H9 (cell line): Measurements from ENCODE around the gene AMPH. TPM values are rescaled to one million over a fixed set of nuclear protein-coding genes. Genes with fewer than 3 reads are reported as not detected.

Experiments
- DNase-seq: peaks from one replicate; pipeline ENCODE4 v3.0.0-alpha.2; 2017
- H2AFZ ChIP-seq: one replicate; pipeline ENCODE4 v1.6.1; 2013; ENCODE audit warnings: mild to moderate bottlenecking, low read length, control low read depth, moderate library complexity
- H2AK5ac ChIP-seq: 2 replicates; pipeline ENCODE4 v1.6.1; 2013; ENCODE audit warnings: low read length, control low read depth, mixed read lengths; ENCODE audit not compliant: insufficient read length
- H2BK120ac ChIP-seq: one replicate; pipeline ENCODE4 v1.6.1; 2013; ENCODE audit warnings: low read depth, mild to moderate bottlenecking, low read length, control low read depth, inconsistent platforms; ENCODE audit not compliant: poor library complexity, severe bottlenecking
- H2BK12ac ChIP-seq: 2 replicates; pipeline ENCODE4 v1.6.1; 2013; ENCODE audit warnings: low read length, control low read depth, mixed read lengths, low read depth; ENCODE audit not compliant: insufficient read length
- H2BK15ac ChIP-seq: 2 replicates; pipeline ENCODE4 v1.6.1; 2013; ENCODE audit warnings: low read depth, low read length, control low read depth
- H2BK20ac ChIP-seq: one replicate; pipeline ENCODE4 v1.6.1; 2013; ENCODE audit warnings: low read depth, mild to moderate bottlenecking, low read length, control low read depth, inconsistent platforms; ENCODE audit not compliant: poor library complexity, severe bottlenecking
- H2BK5ac ChIP-seq: 2 replicates; pipeline ENCODE4 v1.6.1; 2013; ENCODE audit warnings: low read length, control low read depth, mixed read lengths; ENCODE audit not compliant: insufficient read length
- H3K14ac ChIP-seq: 2 replicates; pipeline ENCODE4 v1.6.1; 2013; ENCODE audit warnings: low read length, control low read depth; ENCODE audit not compliant: insufficient read depth
- H3K18ac ChIP-seq: 2 replicates; pipeline ENCODE4 v1.6.1; 2013; ENCODE audit warnings: low read depth, mild to moderate bottlenecking, mixed read lengths, low read length, control low read depth; ENCODE audit not compliant: insufficient read length
- H3K23ac ChIP-seq: 2 replicates; pipeline ENCODE4 v1.6.1; 2013; ENCODE audit warnings: low read length, control low read depth, mixed read lengths, low read depth; ENCODE audit not compliant: insufficient read length
- H3K23me2 ChIP-seq: 2 replicates; pipeline ENCODE4 v1.6.1; 2013; ENCODE audit warnings: low read depth, mild to moderate bottlenecking, mixed read lengths, low read length, control low read depth; ENCODE audit not compliant: insufficient read length, poor library complexity, severe bottlenecking
- H3K27ac ChIP-seq: 2 replicates; pipeline ENCODE4 v1.5.1; 2013; ENCODE audit warnings: low read length, control low read depth, mixed read lengths, low read depth; ENCODE audit not compliant: insufficient read length
- H3K27me3 ChIP-seq: 2 replicates; pipeline ENCODE4 v1.6.1; 2013; ENCODE audit warnings: low read length, control low read depth, inconsistent platforms; ENCODE audit not compliant: insufficient read depth
- H3K4ac ChIP-seq: 2 replicates; pipeline ENCODE4 v1.6.1; 2013; ENCODE audit warnings: low read depth, mild to moderate bottlenecking, control low read depth, inconsistent platforms, low read length, moderate library complexity
- H3K4me1 ChIP-seq: 2 replicates; pipeline ENCODE4 v1.6.1; 2013; ENCODE audit warnings: low read length, control low read depth, inconsistent platforms; ENCODE audit not compliant: insufficient read depth
- H3K4me2 ChIP-seq: 2 replicates; pipeline ENCODE4 v1.6.1; 2013; ENCODE audit warnings: low read length, control low read depth, mixed read lengths; ENCODE audit not compliant: insufficient read length, insufficient read depth
- H3K56ac ChIP-seq: 2 replicates; pipeline ENCODE4 v1.6.1; 2013; ENCODE audit warnings: low read depth, mild to moderate bottlenecking, mixed read lengths, low read length, control low read depth; ENCODE audit not compliant: insufficient read length
- H3K79me1 ChIP-seq: 2 replicates; pipeline ENCODE4 v1.6.1; 2013; ENCODE audit warnings: low read depth, mild to moderate bottlenecking, moderate library complexity, low read length, control low read depth, inconsistent platforms; ENCODE audit not compliant: insufficient read depth, poor library complexity, severe bottlenecking
- H3K79me2 ChIP-seq: 2 replicates; pipeline ENCODE4 v1.6.1; 2013; ENCODE audit warnings: low read length, control low read depth, inconsistent platforms; ENCODE audit not compliant: insufficient read depth
- H3K9ac ChIP-seq: 2 replicates; pipeline ENCODE4 v1.6.1; 2013; ENCODE audit warnings: low read length, control low read depth, mixed read lengths; ENCODE audit not compliant: insufficient read length; ENCODE audit errors: extremely low read depth
- H3K9me3 ChIP-seq: one replicate; pipeline ENCODE4 v1.6.1; 2013; ENCODE audit warnings: low read depth, low read length, inconsistent platforms; ENCODE audit not compliant: control insufficient read depth
- H3T11ph ChIP-seq: one replicate; pipeline ENCODE4 v1.6.1; 2013; ENCODE audit warnings: mild to moderate bottlenecking, low read length, control low read depth, inconsistent platforms
- H4K20me1 ChIP-seq: one replicate; pipeline ENCODE4 v1.6.1; 2013; ENCODE audit not compliant: control insufficient read depth, insufficient read length, insufficient read depth
- H4K5ac ChIP-seq: 2 replicates; pipeline ENCODE4 v1.6.1; 2013; ENCODE audit warnings: low read depth, mild to moderate bottlenecking, mixed read lengths, low read length, control low read depth; ENCODE audit not compliant: insufficient read length
- H4K8ac ChIP-seq: replicated peaks from 2 replicates; pipeline ENCODE4 v1.6.1; 2013; ENCODE audit warnings: low read length, control low read depth, mixed read lengths, low read depth; ENCODE audit not compliant: insufficient read length
- H4K91ac ChIP-seq: 2 replicates; pipeline ENCODE4 v1.6.1; 2013; ENCODE audit warnings: low read depth, mild to moderate bottlenecking, moderate library complexity, mixed read lengths, low read length, control low read depth; ENCODE audit not compliant: insufficient read length
- H3K27ac Mint-ChIP-seq, 3 experiments: 2 replicates in 2 of 3; 3 replicates in 1 of 3; pipeline ENCODE4 v1.8.0; 2020 to 2021; ENCODE audit warnings: mixed read lengths in 3 of 3, mild to moderate bottlenecking in 1 of 3, moderate library complexity in 1 of 3
- H3K27me3 Mint-ChIP-seq: 2 replicates; pipeline ENCODE4 v1.8.0; 2021; ENCODE audit warnings: low read depth, mild to moderate bottlenecking, moderate library complexity, mixed read lengths
- H3K36me3 Mint-ChIP-seq, 3 experiments: 2 replicates in 2 of 3; 3 replicates in 1 of 3; pipeline ENCODE4 v1.8.0; 2020 to 2021; ENCODE audit warnings: low read depth in 3 of 3, mixed read lengths in 3 of 3; ENCODE audit not compliant: insufficient read depth in 1 of 3
- H3K4me1 Mint-ChIP-seq, 2 experiments: 2 replicates each; pipeline ENCODE4 v1.8.0; 2020; ENCODE audit warnings: mixed read lengths in 2 of 2
- H3K4me3 Mint-ChIP-seq, 2 experiments: 2 replicates in 1 of 2; 3 replicates in 1 of 2; pipeline ENCODE4 v1.8.0; 2020 to 2021; ENCODE audit warnings: mild to moderate bottlenecking in 2 of 2, mixed read lengths in 2 of 2, moderate library complexity in 1 of 2
- H3K9me3 Mint-ChIP-seq, 2 experiments: 2 replicates in 1 of 2; 3 replicates in 1 of 2; pipeline ENCODE4 v1.8.0; 2020; ENCODE audit warnings: mild to moderate bottlenecking in 2 of 2, mixed read lengths in 2 of 2, moderate library complexity in 1 of 2
- CTCF ChIP-seq: fragments of 200-600 bp; sonication (generic); conservative IDR thresholded peaks from 3 replicates; pipeline ENCODE4 v1.8.0; 2021; ENCODE audit warnings: antibody characterized with exemption, mild to moderate bottlenecking
- WGBS: extraction: QIAGEN DNeasy Blood & Tissue Kit; methylation state at CpG from one replicate; pipeline ENCODE4 v1.1.7; 2013; ENCODE audit warnings: missing lambda C conversion rate, low lambda C conversion rate, mixed read lengths; ENCODE audit not compliant: insufficient read length; ENCODE audit errors: extremely low coverage; 5-methylcytosine and 5-hydroxymethylcytosine counted together
- total RNA-seq: library from RNA; stranded (reverse); gene quantifications from 2 replicates; pipeline ENCODE4 v1.2.1, GENCODE V29; 2021

The AMPH gene
- total RNA-seq, 1 experiment from 2014 or later: 4.8 TPM

GRCh38 chr7:38432671-38433070, 198.5 kb downstream of the AMPH start:
- no peak overlapping the region for H4K8ac ChIP-seq
- no peaks in the 10 kb centered on the region; the same call in 1 of the 2 replicates for H3K27me3 Mint-ChIP-seq
- H2BK15ac ChIP-seq: no peak overlapping the region
- DNase-seq: no peak
- no CpG with 5 or more reads among the region's 3 CpGs for WGBS
- no peak for TF ChIP-seq CTCF
- no peak overlapping the region for H2BK120ac ChIP-seq
- no peak overlapping the region for H3K18ac ChIP-seq
- H3K9me3 Mint-ChIP-seq: no peaks in the 10 kb centered on the region
- H3K23me2 ChIP-seq: no peaks in the 10 kb centered on the region
- H3T11ph ChIP-seq: no peak overlapping the region
- H3K4me2 ChIP-seq: no peak overlapping the region
- no peaks in the 10 kb centered on the region for H3K9me3 ChIP-seq
- H2BK12ac ChIP-seq: no peak overlapping the region
- H3K56ac ChIP-seq: no peak overlapping the region
- H3K4me1 ChIP-seq: no peaks in the 10 kb centered on the region
- no peak overlapping the region for H2AK5ac ChIP-seq
- H3K79me1 ChIP-seq: no peaks in the 10 kb centered on the region
- H2BK5ac ChIP-seq: no peak overlapping the region
- H3K27ac ChIP-seq: no peak overlapping the region
- no peak overlapping the region for H3K14ac ChIP-seq
- peaks cover 0 to 4% (median 0%) of the 10 kb centered on the region in 3 experiments; a peak in 2 of 7 replicates for H3K36me3 Mint-ChIP-seq
- no peak overlapping the region for H3K4ac ChIP-seq
- no peak overlapping the region for H4K5ac ChIP-seq
- H3K27me3 ChIP-seq: no peaks in the 10 kb centered on the region
- no peak overlapping the region for H4K91ac ChIP-seq
- no peak overlapping the region for H3K27ac Mint-ChIP-seq
- H2BK20ac ChIP-seq: no peak overlapping the region
- no peak overlapping the region for H2AFZ ChIP-seq
- H3K79me2 ChIP-seq: no peaks in the 10 kb centered on the region
- no peak overlapping the region for H3K9ac ChIP-seq
- no peak overlapping the region for H3K4me3 Mint-ChIP-seq
- no peak overlapping the region for H3K23ac ChIP-seq
- no peaks in the 10 kb centered on the region for H4K20me1 ChIP-seq
- no peaks in the 10 kb centered on the region for H3K4me1 Mint-ChIP-seq
